ENCODE results near the gene MMP24.

GRCh38 chr20:35316086-35316485, 89.6 kb downstream of the MMP24 start:
- TF ChIP-seq EZH2phosphoT487 (IDR thresholded peaks at IDR 0.05; ENCODE audit: unreplicated experiment) (no peak), CTCF (conservative IDR thresholded peaks at IDR 0.05; ENCODE audit: low read depth in 2 of 2) (no peak), EZH2 (IDR thresholded peaks at IDR 0.05; ENCODE audit: low read depth, unreplicated experiment) (no peak), CREB1 (CRISPR knock-in tag; IDR thresholded peaks at IDR 0.05; ENCODE audit: low read depth) (no peak), POLR2AphosphoS5 (IDR thresholded peaks at IDR 0.05; ENCODE audit: low read depth) (no peak)

Data from GM23338 (cell line).